NCI-H1105 (cell line): ENCODE measurements around the gene SELENOF.
A peak's percentile ranks its signal among the peaks of the same experiment; 100 is the strongest.
"Not testable (repeated sequence)": the region's sequence is repeated elsewhere in the genome, so short reads cannot be mapped to it uniquely, and the experiment has no call there.

Experiments used
- DNase-seq: peaks from one replicate; lab custom pipeline; 2025; lab: John Stamatoyannopoulos, UW

SELENOF gene

GRCh38 chr1:86858524-86859261, 55.2 kb downstream of the SELENOF start:
- no peak for DNase-seq

GRCh38 chr1:86856196-86856595, 57.7 kb downstream of the SELENOF start:
- no peak for DNase-seq

DNA sequence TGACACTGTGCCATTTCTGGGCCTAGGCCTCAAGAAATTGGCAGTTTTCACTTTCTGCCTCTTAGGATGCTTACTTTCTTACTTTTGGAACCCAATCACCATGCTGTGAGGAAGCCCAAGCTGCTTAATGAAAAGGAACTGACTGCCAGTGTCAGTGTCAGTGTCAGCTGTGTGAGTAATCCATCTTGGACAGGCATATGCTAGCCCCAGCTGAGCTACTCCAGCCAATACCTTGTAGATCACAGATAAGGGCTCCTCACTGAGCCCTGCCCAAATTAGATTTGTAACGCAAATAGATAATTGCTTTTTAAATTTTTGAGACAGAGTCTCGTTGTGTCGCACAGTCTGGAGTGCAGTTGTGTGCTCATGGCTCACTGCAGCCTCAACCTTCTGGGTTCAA, 59.6 kb downstream of the SELENOF start:
- no peak for DNase-seq

DNA sequence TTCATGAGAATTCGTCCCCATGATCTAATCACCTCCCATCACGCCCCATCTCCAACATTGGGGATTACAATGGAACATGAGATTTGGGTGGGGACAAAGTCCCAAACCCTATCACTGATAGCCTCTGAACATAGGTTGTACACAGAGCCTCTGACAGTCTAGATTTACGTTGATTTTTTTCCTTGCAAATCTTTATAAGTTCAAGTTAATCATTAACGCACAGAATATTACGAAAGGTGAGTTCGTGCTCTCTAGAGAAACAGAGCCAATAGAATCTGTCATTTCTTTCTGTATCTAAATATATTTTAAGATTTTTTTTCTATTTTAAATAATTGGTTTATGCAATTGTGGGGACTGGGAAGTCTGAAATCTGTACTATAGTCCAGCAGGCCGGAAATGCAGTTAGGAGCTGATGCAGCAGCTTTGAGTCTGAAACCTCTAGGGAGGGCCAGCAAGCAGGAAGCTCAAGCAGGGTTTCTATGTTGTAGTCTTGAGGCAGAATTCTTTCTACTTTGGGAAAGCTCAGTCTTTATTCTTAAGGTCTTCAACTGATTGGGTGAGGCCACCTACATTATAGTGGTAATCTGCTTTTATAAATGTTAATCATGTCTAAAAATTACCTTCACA, 61.0 kb downstream of the SELENOF start:
- DNase-seq, result no peak

- DNase-seq, result no peak
These were observed 61.6 kb downstream of the SELENOF start for GRCh38 chr1:86852289-86852688.

DNA sequence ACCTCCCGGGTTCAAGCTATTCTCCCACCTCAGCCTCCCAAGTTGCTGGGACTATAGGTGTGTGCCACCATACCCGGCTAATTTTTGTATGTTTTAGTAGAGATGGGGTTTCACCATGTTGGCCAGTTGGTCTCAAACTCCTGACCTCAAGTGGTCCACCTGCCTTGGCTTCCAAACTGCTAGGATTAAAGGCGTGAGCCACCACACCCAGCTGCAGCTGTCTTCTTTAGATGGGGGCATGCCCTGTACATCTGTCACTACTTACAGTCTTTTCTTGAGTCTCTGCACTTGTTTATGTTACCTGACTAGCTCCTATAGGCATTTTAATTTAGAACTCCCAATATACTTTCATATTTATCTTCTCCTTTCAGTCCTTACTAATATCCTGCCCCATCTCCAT, 64.2 kb downstream of the SELENOF start:
- DNase-seq, result no peak

GRCh38 chr1:86848654-86849053, 65.3 kb downstream of the SELENOF start:
- DNase-seq, result no peak

- no peak for DNase-seq
These were observed 67.7 kb downstream of the SELENOF start for GRCh38 chr1:86846164-86846647.

DNA sequence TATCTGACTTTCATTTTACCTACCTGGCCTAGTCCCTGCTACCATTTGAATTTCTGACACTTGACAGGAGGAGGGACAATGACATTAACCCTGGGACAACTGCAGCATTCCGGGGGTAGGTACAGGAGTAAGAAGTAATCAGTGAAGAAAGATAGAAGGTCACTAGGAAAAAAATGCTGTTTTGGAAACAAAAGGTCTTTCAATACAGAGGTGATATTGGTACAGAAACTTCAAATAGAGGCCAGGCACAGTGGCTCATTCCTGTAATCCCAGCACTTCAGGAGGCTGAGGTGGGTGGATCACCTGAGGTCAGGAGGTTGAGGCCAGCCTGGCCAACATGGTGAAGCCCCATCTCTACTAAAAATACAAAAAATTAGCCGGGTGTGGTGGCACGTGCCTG, 68.4 kb downstream of the SELENOF start:
- DNase-seq, result no peak

- no peak for DNase-seq
These were observed 72.8 kb downstream of the SELENOF start for GRCh38 chr1:86841116-86841515.

GRCh38 chr1:86833461-86834215, 80.3 kb downstream of the SELENOF start:
- DNase-seq, result peak; percentile 86

DNA sequence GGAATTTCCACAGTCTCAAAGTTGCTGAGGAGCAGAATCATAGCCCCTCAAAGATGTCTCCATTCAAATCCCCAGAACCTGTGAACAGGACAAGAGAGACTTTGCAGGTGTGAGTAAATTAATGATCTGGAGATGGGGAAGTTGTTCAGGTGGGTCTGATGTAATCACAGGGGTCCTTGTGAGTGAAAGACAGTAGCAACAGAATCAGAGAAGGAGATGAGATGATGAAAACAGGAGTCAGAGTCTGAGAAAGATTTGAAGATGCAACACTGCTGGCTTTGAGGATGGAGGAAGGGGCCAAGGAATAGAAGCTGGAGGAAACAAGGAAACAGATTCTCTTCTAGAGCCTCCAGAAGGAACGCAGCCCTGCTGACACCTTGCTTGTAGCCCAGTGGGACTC, 81.5 kb downstream of the SELENOF start:
- no peak for DNase-seq

- DNase-seq, result no peak
These were observed 84.6 kb downstream of the SELENOF start for GRCh38 chr1:86829321-86829720.

- DNase-seq, result no peak
These were observed 85.9 kb downstream of the SELENOF start for GRCh38 chr1:86828024-86828423.

DNA sequence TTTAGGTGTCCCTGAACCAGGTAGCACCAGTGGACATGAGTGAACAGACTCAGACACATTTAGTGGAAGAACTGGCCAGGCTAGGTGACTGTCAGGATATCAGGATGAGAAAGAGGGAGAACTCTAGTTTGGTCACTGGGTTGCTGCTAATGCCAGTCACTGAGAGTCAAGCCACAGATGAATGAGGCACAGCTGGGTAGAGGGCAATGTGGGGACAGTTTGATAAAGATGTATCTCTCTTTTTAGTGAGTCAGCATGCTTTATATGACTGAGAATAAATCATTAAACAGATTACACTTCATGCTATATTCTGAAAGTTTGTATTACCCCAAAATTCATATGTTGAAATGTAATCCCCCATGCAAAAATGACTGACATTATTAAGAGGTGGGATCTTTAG, 87.1 kb downstream of the SELENOF start:
- DNase-seq, result no peak

DNA sequence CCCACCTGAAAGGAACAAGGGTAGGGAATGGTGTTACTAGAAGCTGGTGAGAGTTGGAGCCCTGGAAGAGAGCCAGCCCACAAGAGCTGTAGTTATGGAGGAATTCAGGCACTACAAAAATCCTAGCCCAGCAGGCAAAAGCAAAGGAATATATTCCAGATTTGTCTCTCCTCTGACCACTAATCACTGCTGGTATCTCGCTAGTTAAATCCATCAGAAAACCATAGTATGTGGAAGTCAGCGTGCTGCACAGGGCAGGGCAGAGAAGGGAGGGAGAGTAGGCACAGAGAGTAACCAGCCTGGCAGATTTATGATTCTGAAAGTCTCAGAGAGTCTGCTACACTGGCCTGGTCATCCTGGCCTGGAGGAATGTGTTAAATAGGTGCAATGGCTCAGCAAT, 88.6 kb downstream of the SELENOF start:
- DNase-seq, result no peak

DNA sequence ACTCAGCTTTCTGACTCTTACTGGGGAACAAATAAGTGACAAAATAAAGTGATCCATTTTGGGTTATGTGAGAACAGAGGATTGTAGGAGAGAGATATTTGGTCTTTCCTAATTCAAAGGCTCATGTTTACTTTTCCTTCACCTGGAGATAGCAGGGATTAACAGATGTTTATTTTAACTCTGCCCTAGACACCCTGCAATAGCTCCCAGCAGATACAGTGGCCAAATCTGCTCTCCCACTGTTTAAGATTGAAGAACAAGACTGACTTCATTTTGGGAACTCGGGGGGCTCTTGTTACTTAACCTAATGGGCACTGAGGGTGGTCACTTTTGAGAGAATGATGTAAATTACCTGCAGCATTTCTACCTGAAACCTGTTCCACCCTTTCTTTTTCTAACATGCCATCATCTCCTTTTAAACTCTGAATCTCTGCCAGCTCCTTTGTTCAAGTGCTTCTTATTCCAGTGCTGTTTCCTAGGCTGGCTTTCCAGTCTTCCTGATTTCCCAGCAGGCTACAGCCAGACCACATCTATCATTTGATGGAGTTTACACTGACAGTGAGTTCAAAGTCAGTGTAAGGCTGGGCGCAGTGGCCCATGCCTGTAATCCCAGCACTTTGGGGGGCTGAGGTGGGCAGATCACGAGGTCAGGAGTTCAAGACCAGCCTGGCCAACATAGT, 90.0 kb downstream of the SELENOF start:
- no peak for DNase-seq

DNA sequence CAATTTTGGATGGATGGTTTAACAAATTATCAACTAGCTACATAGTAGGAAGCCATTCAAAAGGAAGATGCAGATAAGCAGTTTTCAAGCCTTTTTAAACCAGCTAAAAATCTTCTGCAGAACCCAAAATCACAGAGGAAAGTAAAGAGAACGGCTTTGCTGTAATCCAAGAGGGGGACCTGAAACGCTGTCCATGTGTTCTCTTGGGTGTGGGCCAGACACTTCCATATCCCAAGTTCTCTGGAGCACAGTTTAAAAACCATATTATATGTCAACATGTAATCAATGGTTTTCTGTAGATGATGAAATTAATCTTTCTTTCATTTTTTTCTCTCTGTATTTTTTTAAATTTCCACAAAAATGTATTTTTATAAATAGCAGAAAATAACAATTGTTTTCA, 90.5 kb downstream of the SELENOF start:
- DNase-seq, result no peak

DNA sequence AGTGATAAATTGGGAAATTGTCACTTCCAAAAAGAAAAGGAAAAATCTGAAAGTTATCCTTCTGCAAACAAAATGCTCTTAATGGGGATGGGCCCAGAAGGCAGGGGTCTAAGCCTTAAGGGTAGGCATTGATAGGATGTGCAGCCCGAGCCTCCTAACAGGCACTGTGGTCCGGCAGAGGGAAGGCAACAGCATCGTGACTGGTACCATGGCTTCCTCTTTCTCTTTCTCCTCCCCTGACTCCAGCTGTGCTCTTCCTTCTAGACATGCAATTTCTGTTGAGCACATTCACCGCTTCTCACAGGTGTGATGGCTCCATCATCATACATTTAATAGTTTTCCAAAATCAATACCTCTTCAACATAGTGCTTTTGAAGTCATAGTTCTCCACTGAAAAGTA, 91.5 kb downstream of the SELENOF start:
- DNase-seq, result no peak

GRCh38 chr1:86821956-86822355, 92.0 kb downstream of the SELENOF start:
- no peak for DNase-seq

- not testable (repeated sequence) for DNase-seq
These were observed 94.0 kb downstream of the SELENOF start for GRCh38 chr1:86819970-86820369.

GRCh38 chr1:86817246-86817826, 96.6 kb downstream of the SELENOF start:
- peak; percentile 5 for DNase-seq
